Stimulated activated CD4-positive, alpha-beta T cell treated with anti-CD3 and anti-CD28 coated beads, Interleukin-12 subunit alpha, Interleukin-12 subunit beta, amount 100 ng/mL, for 24 hours (primary cell): ENCODE data around the gene CSF1R.
"Not testable (repeated sequence)": the region's sequence is repeated elsewhere in the genome, so short reads cannot be mapped to it uniquely, and the experiment has no call there.

Experiments
- DNase-seq, 2 experiments: peaks; one replicate each; pipeline ENCODE4 v3.0.0-alpha.2; 2020; ENCODE audit warnings: low read depth in 2 of 2

CSF1R gene

GRCh38 chr5:150103678-150104549 is 17.6 kb upstream of the CSF1R start:
- DNase-seq = no peak

DNA sequence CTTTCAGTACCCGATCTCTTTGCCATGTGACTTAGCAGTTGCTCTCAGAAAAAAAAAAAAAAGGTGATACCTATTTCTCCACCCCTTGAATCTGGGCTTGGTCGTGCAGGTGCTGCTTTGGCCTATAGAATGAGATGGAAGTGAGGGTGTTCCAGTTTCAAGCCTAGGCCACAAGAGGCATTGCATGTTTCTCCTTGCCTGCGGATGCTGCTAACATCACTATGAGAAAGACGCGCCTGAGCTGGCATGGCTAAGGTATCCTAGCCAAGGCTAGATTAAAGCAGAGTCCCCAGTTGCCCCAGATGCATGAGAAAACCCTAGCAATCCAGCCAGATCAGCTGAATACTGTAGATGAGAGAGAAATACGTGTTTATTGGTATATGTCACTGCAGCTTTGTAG is 14.7 kb upstream of the CSF1R start:
- no peak for DNase-seq

DNA sequence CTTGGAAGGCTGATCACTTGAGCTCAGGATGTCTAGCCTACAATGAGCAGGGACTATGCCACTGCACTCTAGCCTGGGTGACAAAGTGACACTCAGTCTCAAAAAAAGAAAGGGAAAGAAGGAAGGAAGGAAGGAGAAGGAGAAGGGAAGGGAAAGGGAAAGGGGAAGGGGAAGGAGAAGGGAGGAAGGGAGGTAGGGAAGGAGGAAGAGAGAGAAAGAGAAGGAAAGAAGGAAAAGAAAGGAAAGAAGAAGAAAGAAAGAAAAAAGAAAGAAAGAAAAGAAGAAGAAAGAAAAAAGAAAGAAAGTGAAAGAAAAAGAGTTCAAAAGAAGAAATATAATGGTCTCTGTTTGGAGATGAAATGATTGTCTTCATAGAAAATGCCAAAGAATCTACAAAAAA is 10.8 kb upstream of the CSF1R start:
- DNase-seq = no peak

DNA sequence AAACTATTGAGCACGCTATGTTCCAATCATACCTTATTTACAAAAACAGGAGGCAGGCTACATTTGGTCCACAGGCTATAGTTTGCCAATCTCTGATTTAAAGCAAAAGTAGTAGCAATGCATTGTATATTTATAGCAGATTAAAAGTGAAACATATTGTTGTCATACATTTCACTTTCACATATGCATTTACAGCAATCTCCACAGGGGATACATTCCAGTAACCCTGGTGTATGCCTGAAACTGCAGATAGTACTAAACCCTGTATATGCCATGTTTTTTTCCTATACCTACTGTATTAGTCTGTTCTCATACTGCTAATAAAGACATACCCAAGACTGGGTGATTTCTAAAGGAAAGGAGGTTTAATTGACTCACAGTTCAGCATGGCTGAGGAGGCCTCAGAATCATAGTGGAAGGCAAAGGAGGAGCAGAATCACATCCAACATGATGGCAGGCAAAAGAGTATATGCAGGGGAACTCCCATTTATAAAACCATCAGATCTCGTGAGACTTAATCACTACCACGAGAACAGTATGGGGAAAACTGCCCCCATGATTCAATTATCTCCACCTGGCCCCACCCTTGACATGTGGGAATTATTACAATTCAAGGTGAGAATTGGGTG is 5.9 kb upstream of the CSF1R start:
- DNase-seq = no peak

GRCh38 chr5:150085191-150085912 is 1.0 kb downstream of the CSF1R start:
- no peak for DNase-seq

GRCh38 chr5:150084754-150085153 is 1.6 kb downstream of the CSF1R start:
- not testable (repeated sequence) for DNase-seq

DNA sequence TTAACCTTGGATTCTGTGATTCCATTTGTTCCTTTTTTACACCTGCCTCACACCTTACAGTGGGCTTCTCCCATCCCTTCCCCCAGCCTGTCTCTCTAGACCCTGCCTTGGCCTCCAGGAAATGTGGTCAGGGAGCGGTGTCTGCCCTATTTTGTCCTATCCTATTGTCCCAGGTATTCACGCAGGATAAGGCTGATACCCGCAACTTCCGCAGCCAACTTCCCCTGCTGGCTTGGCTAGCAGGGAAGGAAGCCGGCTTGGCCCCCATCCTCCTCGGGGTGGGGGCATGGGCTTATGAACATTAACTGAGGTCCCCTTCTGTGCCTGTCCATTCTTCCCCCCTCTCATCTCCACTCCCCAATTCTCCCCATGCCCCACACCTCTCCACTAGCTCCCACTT is 3.5 kb downstream of the CSF1R start:
- DNase-seq = no peak

DNA sequence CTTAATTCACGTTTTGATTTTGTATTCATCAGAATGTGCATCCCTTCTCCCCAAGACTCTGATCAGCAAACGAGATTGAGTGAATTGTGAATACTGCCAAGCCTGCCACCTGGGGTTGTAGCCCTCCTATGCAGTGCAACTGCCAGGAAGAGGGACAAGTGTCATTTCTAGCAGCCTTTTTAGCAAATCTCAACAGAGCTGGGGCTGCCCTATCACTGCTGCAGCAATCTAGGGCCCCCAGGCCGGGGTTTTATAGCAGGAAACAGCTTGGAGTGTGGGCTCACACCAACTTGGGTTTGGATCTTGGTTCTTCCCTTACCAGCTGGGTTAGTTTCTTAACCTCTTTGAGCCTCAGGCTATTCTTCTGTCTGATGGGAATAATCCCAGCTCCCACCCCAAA is 4.0 kb downstream of the CSF1R start:
- DNase-seq = no peak

DNA sequence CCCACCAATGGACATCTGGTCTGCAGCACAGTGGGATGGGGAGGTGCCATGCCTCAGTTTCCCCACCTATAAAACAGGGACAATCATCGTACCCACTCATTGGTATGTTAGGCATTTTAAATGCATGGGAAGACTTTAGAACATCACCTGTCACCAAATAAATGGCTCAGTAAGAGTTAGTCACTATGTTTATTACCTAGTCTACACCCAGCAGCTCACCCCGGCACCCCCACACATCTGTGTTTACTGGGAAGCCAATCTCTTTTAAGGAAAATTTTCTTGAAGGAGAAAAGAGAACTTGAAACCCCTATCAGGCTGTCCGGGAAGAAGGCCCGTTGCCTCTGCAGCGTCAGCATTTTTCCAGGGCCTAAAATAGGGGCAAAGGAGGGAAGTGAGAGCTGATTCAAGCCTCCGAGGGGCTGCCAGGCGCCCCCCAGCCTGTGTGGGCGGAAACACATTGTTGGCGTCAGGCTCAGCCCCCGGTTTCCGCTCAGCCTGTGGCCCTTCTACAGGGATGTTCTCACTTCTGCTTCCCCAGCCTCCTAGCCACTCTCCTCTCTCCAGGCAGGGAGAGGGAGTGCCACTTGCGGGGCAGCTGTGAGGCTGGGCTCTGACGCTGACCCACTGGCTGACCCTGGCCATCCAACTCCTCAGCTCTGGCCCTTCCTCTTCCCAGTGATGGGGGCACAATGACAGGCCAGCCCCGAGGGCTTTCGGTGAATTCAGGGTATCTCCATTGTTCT is 4.6 kb downstream of the CSF1R start:
- no peak for DNase-seq

GRCh38 chr5:150080696-150081435 is 5.5 kb downstream of the CSF1R start:
- DNase-seq = no peak

DNA sequence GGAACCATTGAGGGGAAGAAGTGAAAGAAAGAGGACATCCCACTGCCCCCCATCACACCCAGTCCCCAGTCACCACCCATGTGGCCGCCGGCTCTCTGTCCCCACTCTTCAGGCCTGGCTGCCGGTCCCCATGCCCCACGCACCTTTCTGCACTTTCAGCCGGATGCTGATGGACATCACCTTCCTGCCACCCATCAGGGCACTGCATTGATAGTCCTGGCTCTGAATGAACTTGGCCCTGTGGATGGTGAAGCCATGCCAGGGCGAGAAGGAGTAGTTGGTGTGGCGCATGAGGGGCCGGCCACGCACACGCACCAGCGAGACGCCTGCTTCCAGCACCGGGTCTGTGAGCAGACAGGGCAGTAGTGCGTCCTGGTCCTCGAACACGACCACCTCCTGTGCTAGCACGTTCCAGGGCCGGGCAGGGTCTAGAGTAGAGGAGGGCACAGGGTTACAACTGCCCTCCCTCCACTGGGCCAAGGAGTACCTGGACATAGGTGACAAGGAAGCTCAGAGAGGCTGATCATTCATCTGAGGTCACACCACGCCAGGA is 6.4 kb downstream of the CSF1R start:
- no peak for DNase-seq

GRCh38 chr5:150078802-150079689 is 7.3 kb downstream of the CSF1R start:
- DNase-seq = no peak

DNA sequence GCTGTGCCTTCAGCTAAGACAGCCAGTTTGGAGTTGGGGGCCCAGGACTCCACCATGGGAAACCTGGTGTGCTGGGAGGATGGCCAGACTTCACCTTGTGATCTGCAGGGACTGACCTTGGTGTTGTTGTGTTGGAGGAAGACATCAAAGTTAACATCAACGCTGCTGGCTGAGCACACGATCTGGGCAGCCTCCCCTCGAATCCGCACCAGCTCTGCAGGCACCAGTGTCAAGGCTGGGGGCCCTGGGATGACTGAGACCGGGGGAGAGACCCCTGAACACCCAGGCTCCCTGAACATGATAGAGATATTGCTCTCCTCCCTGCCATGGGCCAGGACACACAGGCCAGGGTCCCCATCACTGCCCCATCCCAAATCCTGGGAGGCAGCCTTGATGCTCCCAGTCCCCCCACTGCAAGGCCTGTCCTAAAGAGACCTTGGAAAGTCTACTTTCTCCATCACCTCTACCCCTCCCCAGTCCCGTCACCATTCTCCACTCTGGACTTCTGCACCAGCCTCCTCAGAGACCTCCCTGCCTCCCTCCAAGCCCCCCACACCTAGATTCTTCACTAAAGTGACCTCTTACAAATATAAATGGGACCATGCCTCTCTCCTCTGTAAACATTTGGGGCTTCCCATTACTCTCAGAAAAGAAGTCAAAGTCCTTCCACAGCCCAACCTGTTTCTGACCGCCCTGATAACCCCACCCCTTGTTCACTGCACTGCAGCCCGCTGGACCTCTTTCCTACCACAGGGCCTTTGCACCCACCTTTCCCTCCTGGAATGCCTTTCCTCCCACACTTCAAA is 8.2 kb downstream of the CSF1R start:
- no peak for DNase-seq

DNA sequence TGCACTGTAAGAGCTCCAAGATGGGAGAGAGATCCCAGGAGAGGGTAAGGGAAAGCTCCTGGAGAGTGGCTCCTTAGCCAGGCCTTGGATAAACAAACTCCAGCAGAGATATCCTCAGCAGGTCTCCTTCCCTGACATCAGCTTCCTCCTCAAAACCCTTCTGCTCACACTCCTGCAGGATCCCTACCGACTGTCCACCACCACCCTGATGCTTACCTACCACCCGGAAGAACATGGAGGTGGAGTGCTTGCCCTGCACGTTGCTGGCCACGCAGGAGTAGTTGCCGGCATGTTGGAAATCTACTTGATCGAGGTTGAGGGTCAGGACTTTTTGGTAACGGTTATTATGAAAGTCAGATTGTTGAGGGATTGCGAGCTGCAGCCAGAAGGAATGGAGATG is 9.3 kb downstream of the CSF1R start:
- no peak for DNase-seq

- no peak for DNase-seq
These were observed 10.5 kb downstream of the CSF1R start for GRCh38 chr5:150075806-150076205.

- DNase-seq = no peak
These were observed 11.1 kb downstream of the CSF1R start for GRCh38 chr5:150075233-150075632.

- DNase-seq = no peak
These were observed 12.7 kb downstream of the CSF1R start for GRCh38 chr5:150073677-150074076.

DNA sequence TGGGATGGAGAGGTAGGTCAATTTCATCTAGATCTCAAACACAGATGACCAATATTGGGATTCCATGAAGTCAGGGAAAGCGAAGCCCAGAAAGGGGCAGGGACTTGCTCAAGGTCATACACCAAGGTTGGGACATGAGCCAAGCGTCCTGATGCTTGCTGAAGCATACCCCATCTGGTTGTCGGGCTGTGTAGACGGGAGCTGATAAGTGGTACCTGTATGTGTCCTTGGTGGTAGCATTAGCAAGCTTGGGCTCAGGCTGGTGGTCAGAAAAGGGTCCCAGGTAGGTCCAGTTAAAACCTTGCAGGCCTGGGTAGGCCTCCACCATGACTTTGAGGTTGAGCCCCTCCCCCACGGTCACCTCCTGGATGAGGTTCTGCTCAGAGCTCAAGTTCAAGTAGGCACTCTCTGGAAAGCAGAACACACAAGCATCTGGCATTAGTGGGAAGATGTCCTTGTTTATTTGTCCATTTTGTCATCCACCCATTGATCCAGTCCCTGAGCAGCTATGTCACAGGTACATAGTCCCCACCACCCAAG is 13.2 kb downstream of the CSF1R start:
- no peak for DNase-seq

DNA sequence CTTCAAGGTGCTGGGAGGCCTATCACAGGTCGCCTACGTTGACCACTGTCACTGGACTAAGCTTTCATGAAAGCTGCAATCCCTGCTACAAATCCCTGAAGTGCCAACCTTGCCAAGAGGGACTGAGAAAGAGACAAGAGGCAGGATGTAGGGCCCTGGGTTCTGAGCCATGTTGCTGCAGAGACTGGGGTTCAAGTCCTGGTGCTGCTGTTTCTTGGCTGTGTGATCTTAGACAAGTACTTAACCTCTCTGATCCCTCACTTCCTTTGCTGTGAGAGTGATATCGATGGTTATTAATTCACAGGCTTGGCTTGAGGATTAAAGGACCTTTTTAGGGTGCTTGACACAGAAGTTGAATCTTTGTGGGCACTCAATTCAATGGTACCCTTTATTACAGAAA is 15.5 kb downstream of the CSF1R start:
- DNase-seq = no peak
